RWPE1 (cell line): ENCODE results near the gene CD44.

Experiments
- CTCF ChIA-PET: fragments of 350-600 bp; sonication (Branson Sonifier 250); formaldehyde crosslinking; extraction: SDS; loops from one replicate; lab custom pipeline; 2021; lab: Yijun Ruan, JAX
- POLR2A ChIA-PET: fragments of 400-600 bp; formaldehyde crosslinking; extraction: SDS; loops from one replicate; lab custom pipeline; 2020; ENCODE audit warnings: antibody characterized with exemption; ENCODE audit not compliant: low non-redundant PET; lab: Yijun Ruan, JAX
- DNase-seq: peaks from one replicate; pipeline ENCODE4 v3.0.0; 2012; ENCODE audit warnings: low spot score
- H3K27ac ChIP-seq: fragments of 450-650 bp; 2 replicates; pipeline ENCODE4 v1.5.1; 2017
- TF ChIP-seq, protein P1 (sequence below): fragments of 450-650 bp; conservative IDR thresholded peaks from 2 replicates; pipeline ENCODE4 v1.5.1; 2017; ENCODE audit warnings: low read depth, mild to moderate bottlenecking

CD44 gene

DNA sequence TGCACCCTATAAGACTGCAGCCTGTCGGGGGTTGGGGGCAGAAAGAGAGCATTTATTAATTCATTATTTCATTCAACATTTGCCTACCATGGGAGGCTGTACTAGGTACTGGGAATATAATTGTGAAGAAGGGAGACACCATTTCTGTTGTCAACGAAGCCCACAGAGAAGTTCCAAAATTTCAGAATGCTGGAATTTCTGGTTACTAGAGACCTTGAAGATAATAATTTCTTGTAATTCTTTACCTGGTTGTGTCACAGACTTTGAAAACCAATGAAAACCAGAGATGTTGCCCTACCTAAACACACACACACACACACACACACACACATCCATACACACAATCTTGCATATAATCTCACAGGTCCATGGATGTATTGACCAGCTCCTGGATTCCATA is 30.1 kb downstream of the CD44 start:
- TF ChIP-seq, protein P1, sequence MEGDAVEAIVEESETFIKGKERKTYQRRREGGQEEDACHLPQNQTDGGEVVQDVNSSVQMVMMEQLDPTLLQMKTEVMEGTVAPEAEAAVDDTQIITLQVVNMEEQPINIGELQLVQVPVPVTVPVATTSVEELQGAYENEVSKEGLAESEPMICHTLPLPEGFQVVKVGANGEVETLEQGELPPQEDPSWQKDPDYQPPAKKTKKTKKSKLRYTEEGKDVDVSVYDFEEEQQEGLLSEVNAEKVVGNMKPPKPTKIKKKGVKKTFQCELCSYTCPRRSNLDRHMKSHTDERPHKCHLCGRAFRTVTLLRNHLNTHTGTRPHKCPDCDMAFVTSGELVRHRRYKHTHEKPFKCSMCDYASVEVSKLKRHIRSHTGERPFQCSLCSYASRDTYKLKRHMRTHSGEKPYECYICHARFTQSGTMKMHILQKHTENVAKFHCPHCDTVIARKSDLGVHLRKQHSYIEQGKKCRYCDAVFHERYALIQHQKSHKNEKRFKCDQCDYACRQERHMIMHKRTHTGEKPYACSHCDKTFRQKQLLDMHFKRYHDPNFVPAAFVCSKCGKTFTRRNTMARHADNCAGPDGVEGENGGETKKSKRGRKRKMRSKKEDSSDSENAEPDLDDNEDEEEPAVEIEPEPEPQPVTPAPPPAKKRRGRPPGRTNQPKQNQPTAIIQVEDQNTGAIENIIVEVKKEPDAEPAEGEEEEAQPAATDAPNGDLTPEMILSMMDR, result no peak
- ChIA-PET CTCF (interaction anchor here (0.7 kb wide), 1 partner anchor 159 kb away, joined by 3 read pairs; no protein-coding TSS in a partner anchor), POLR2A (no interaction called here)
- H3K27ac ChIP-seq, result no peak overlapping the region
- DNase-seq, result no peak

DNA sequence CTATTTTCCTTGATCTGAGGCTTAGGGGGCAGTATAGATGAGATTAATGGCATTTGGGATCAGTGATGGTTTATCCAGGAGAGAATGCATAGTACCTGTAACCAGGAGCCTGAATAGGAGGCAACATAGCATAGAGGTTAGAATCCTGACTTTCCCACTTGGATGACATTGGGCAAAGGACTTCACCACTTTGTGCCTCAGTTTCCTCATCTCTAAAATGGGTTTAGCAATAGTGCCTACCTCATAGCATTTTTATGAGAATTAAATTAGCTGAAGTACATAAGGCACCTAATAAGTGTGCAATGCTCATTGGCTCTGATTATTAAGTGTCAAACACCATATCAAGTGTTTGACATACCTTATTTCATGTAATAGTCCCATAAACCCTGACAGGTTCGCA is 30.8 kb downstream of the CD44 start:
- CTCF ChIA-PET, result interaction anchor here (0.7 to 0.9 kb wide), 2 partner anchors 10 to 160 kb away, joined by 3 read pairs; no protein-coding TSS in a partner anchor

DNA sequence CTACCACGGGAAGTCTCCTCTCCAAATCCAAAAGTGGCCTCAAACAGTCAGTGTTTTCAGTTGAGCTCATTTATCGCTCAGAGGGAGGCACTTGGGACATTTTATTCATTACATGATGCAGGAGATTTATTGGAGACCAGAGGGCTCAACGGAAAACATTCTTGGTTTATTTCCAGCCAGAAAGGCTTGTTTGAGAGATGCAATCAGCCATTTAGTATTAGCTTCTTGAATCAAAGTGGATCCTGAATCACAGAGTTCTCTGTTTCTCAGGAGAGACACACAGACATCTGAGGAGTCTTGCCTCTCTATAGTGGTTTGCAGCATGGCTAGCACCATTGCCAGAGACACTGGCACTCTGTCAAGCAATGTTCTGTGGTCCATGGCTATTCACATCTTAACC is 31.5 kb downstream of the CD44 start:
- POLR2A ChIA-PET, result no interaction called here
- CTCF ChIA-PET, result interaction anchor here (0.9 kb wide), 1 partner anchor 9 kb away, joined by 3 read pairs; no protein-coding TSS in a partner anchor
- H3K27ac ChIP-seq, result no peak overlapping the region; the same call in 1 of the 2 replicates

More for the DNA sequence above, 30.8 kb downstream of the CD44 start:
- DNase-seq, result no peak
- no peak overlapping the region for H3K27ac ChIP-seq
- TF ChIP-seq, protein P1, result no peak
- POLR2A ChIA-PET, result no interaction called here

DNA sequence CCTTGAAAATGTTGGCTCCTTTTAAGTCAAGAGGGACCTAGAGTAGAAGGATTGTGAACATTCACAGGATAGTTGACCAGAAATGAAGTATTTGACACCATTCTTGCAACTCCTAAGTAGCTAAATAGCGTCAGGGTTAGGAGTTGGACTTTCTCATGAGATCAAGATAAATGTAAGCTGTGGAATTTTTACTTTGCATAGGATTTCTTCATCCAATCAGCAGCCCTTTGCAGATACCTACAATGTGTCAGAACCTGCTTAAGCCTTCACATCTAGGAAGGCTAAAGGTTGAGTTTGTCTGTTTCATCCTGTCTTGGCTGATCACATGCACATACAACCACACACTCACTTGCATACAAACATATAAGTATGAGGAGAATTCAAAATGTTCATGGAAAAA is 32.3 kb downstream of the CD44 start:
- H3K27ac ChIP-seq, result no peak overlapping the region
- TF ChIP-seq, protein P1, result no peak
- CTCF ChIA-PET, result no interaction called here
- DNase-seq, result no peak
- POLR2A ChIA-PET, result no interaction called here

More for the DNA sequence above, 31.5 kb downstream of the CD44 start:
- no peak for DNase-seq
- TF ChIP-seq, protein P1, result no peak

DNA sequence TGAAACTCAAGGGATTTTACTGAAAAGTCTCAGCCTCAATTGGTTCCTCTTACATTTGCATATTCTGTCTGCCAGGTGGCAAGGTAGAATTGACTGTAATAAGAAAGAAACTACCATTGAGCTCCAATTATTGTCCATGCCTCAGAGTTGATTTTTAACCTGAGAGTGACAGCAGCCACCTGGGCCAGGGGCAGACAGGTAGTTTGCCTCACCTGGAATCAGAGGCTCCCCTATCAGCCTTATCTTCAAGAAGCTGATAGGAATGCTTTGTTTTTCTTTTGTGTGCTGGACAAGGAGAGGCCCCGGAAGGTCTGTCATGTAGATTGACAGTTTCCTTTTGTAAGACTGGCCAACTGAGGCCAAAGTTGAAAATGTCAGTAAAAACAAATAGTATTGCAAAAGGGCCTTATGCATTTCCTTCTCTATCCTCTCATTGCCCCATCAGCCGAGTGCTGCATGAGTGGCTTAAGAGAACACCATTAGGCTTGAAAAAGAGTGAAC is 34.1 kb downstream of the CD44 start:
- DNase-seq, result no peak
- H3K27ac ChIP-seq, result no peak overlapping the region

DNA sequence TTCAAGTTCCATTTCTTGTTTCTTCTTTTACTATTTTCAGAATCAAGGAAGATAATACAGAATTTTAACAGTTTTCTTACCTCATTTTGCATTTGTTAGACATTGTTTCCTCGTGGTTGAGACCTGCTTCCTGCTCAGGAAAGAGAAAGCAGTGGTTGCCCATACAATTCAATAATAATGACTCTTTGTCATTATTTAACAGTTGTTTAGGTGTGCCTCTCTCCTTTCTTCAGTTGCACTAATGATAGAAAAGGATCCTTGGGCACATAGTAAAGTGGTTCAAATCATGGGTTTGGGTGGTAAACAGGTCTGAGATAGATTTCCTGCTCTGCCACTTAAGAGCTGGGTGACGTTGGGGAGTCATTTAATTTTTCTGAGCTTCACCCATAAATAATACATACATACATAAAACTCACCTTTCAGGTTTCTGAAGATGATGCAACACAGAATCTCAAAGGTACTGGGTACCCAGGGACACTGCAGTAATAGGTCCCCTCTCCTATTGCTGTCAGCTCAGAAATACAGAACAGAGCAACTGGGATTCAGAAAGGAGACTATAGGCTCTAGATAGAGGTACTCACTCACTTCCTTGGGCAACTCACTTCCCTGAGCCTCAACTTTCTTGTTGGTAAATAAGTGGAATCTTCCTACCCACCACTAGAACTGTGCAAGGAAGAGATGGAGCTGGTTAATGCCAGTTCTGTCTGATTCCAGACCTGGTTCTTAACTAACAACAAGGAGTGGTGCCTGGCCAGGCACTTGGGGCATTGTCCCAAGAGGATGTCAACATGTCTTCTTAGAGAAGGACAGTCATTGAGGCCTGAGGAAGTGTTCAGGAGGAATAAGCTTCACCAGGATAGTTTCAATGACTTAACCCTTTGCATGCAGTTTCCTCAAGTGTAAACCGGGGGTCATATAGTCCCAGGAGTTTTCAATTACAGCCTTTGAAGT is 34.9 kb downstream of the CD44 start:
- H3K27ac ChIP-seq, result no peak overlapping the region
- DNase-seq, result no peak
- POLR2A ChIA-PET, result interaction anchor here (1.0 kb wide), 1 partner anchor 36 kb away, joined by 3 read pairs; no protein-coding TSS in a partner anchor
- CTCF ChIA-PET, result no interaction called here
- TF ChIP-seq, protein P1, result no peak

More for the DNA sequence above, 34.1 kb downstream of the CD44 start:
- CTCF ChIA-PET, result no interaction called here
- POLR2A ChIA-PET, result interaction anchor here (1.0 kb wide), 1 partner anchor 35 kb away, joined by 3 read pairs; no protein-coding TSS in a partner anchor
- TF ChIP-seq, protein P1, result no peak
